B cell (primary cell): ENCODE results near the gene LRRC39.

ENCODE experiments used
- EZH2 ChIP-seq: IDR thresholded peaks from 2 replicates; pipeline ENCODE4 v1.6.1; 2012; ENCODE audit warnings: borderline replicate concordance, low read depth, mild to moderate bottlenecking, moderate library complexity, low read length; ENCODE audit not compliant: insufficient read depth, poor library complexity, severe bottlenecking
- TF ChIP-seq, protein P1 (sequence below): fragments of 200-600 bp; IDR thresholded peaks from one replicate; pipeline ENCODE4 v1.8.0; 2022; ENCODE audit warnings: antibody characterized with exemption, mild to moderate bottlenecking

- TF ChIP-seq, protein P1, sequence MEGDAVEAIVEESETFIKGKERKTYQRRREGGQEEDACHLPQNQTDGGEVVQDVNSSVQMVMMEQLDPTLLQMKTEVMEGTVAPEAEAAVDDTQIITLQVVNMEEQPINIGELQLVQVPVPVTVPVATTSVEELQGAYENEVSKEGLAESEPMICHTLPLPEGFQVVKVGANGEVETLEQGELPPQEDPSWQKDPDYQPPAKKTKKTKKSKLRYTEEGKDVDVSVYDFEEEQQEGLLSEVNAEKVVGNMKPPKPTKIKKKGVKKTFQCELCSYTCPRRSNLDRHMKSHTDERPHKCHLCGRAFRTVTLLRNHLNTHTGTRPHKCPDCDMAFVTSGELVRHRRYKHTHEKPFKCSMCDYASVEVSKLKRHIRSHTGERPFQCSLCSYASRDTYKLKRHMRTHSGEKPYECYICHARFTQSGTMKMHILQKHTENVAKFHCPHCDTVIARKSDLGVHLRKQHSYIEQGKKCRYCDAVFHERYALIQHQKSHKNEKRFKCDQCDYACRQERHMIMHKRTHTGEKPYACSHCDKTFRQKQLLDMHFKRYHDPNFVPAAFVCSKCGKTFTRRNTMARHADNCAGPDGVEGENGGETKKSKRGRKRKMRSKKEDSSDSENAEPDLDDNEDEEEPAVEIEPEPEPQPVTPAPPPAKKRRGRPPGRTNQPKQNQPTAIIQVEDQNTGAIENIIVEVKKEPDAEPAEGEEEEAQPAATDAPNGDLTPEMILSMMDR: no peak
- no peak for TF ChIP-seq EZH2
Observed at GRCh38 chr1:100137602-100138001, 40.5 kb downstream of the LRRC39 start.
